NT2/D1 (cell line): ENCODE measurements around the gene CAPN15.

Experiments used
- DNase-seq: peaks from one replicate; pipeline ENCODE4 v3.0.0-alpha.2; 2011; ENCODE audit warnings: low read depth, low spot score
- H3K27me3 ChIP-seq: 2 replicates; pipeline ENCODE4 v1.6.0; 2011; ENCODE audit warnings: mild to moderate bottlenecking; ENCODE audit not compliant: insufficient read length, insufficient read depth
- H3K36me3 ChIP-seq: 2 replicates; pipeline ENCODE4 v1.6.1; 2011; ENCODE audit warnings: mild to moderate bottlenecking, low read length, mixed read lengths; ENCODE audit not compliant: insufficient read depth, insufficient read length
- H3K4me1 ChIP-seq: 2 replicates; pipeline ENCODE4 v1.5.1; 2011; ENCODE audit not compliant: insufficient read depth, insufficient read length
- H3K4me3 ChIP-seq: 2 replicates; pipeline ENCODE4 v1.5.1; 2011; ENCODE audit warnings: low read depth; ENCODE audit not compliant: insufficient read length
- H3K9ac ChIP-seq: 2 replicates; pipeline ENCODE4 v1.6.0; 2011; ENCODE audit warnings: low read depth; ENCODE audit not compliant: insufficient read length
- H3K9me3 ChIP-seq: 2 replicates; pipeline ENCODE4 v1.5.1; 2011; ENCODE audit warnings: mild to moderate bottlenecking, low read length; ENCODE audit not compliant: insufficient read depth
- SUZ12 ChIP-seq: IDR thresholded peaks from 2 replicates; pipeline ENCODE4 v1.6.1; 2011; ENCODE audit not compliant: insufficient read length, insufficient read depth; ENCODE audit errors: extremely low read depth
- YY1 ChIP-seq: IDR thresholded peaks from 2 replicates; pipeline ENCODE4 v1.6.1; 2011; ENCODE audit not compliant: insufficient read length, insufficient read depth
- ZNF274 ChIP-seq: IDR thresholded peaks from 2 replicates; pipeline ENCODE4 v1.6.1; 2011; ENCODE audit warnings: mild to moderate bottlenecking, low read depth, low read length

CAPN15 gene

DNA sequence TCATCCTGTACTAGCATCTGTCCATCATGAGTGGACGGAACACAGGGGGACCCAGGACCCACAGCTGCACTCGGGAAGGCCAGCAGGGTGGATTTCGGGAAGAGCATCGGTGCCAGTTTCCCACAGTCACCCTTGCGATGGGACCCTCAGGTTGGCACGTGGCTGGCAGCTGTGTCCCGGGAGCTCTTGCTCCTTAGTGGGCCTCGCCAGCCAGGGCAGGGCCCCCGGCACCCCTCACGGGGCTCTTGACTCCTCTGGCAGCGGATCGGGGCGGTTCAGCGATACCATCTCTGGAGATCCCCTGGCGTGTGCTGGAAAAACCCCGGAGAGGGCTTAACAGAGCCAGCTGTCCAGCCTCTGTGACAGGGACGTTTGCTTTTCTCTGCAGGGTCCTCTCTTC, 9.2 kb downstream of the CAPN15 start:
- Histone ChIP-seq H3K4me1 (peaks cover 23% of the 10 kb centered on the region), H3K4me3 (no peak overlapping the region), H3K9me3 (no peaks in the 10 kb centered on the region), H3K27me3 (no peaks in the 10 kb centered on the region), H3K9ac (no peak overlapping the region), H3K36me3 (peaks cover 65% of the 10 kb centered on the region)
- DNase-seq = no peak
- TF ChIP-seq YY1 (no peak), SUZ12 (no peak), ZNF274 (no peak)

DNA sequence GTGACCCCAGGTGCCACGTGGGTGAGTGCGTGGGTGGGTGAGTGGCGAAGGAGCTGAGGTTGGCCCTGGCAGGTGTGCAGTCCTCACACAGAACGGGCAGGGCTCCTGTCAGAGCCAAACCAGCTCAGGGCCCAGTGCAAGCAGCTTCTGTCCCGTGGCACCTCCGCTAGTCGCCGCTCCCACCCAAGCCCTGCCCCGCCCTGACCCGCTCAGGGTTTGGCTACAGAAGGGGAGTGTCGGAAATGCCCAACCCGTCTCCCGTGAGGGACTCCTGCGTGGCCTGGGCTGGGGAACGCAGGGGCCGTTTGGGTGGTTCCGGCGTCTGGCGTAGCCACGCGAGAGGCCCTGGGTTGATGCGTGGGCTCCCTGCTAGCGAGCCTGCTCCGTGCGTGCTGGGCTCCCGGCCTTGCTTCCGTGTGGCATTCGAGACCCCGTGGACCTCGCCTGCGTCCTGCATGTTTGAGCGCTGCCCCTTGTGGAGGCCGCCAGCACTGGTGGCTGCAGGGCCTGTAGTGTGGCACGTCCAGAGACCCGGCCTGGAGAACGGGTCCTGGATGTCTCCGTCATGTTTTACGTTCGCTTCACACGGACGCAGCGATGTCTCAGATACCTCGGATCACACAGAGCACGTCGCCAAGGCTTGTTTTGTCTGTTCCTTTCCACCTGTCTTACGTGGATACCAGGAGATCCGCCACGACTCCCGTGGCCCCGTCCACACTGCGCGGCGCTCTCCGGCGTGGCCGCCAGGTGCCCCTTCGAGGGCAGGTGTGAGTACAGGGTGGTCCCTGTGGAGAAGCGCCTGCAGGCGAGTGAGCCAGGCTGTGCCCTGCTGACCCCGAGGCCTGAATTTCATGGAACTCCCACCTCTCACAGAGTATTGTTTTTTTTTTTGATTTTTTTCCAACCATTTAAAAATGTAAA, 10.2 kb downstream of the CAPN15 start:
- H3K36me3 ChIP-seq = peaks cover 70% of the 10 kb centered on the region
- DNase-seq = no peak
- TF ChIP-seq YY1 (no peak), ZNF274 (no peak), SUZ12 (no peak)

DNA sequence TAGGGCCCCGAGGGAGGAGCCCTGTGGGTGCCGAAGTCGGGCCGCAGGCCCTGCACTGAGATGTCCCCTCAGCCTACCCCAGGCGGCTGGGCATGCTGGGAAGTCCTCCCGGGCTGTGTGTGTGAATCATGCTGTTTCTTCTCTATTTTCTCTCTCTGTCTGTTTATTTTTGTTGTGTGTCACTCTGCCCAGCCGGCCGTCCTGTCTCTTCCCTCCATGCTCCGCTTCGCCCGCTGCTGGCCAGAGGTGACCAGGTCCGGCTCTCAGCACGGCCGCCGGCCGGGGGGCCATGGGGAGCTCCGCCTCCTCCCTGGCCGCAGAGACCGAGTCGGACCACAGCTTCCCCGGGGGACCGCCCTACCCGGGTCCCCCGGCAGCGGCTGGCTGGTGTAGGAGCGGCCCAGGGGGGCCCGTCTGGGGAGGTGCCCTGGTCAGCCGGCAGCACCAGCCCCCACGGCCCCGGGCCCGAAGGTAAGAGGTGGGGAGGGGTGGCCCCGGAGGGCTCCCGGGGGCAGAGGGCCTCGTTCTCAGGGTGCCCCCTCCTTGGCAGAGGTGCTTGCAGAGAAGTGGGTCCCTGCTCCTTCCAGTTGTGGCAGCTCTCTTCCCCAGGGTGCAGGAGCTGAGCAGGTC, 12.5 kb downstream of the CAPN15 start:
- Histone ChIP-seq H3K9me3 (no peaks in the 10 kb centered on the region), H3K4me3 (no peak overlapping the region), H3K36me3 (peaks cover 71% of the 10 kb centered on the region), H3K27me3 (no peaks in the 10 kb centered on the region), H3K9ac (no peak overlapping the region), H3K4me1 (peaks cover 14% of the 10 kb centered on the region)
- DNase-seq = no peak
- TF ChIP-seq ZNF274 (no peak), SUZ12 (no peak), YY1 (no peak)

More for the DNA sequence above, 10.2 kb downstream of the CAPN15 start:
- Histone ChIP-seq H3K9me3 (no peaks in the 10 kb centered on the region), H3K4me1 (peaks cover 23% of the 10 kb centered on the region), H3K4me3 (no peak overlapping the region), H3K9ac (no peak overlapping the region), H3K27me3 (no peaks in the 10 kb centered on the region)

DNA sequence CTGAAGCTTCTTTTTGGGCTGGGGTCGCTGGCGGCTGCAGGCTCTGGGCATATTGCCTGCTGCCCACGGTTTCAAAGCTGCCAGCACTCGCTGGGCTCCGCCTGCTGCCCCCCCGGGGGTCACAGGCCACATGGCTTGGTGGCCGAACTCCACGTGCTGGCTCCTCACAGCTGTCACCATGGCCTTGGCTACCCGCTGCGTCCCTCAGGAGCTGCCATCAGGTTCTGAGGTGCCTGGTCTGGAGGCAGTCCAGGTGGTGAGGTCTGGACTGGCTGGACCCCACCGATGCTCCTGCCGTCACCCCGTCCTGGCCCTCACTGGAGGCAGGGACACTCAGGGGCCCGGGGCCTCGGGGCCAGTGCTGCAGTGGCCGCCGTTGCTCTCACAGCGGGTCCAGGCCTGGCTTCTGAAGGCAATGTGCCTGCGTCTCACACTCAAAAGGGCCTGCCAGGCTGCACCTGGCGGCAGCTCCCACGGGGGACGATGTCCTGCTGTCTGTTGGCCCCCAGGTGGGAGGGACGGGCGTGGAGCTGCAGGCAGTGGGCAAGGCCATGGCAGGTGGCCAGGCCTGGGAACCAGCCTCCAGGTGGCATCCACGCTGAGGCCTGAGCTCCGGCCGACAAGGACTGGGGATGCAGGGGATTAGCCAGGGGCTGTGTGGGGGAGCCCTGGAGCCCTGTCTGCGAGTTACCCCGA, 13.3 kb downstream of the CAPN15 start:
- Histone ChIP-seq H3K9me3 (no peaks in the 10 kb centered on the region), H3K4me3 (no peak overlapping the region), H3K4me1 (peaks cover 8% of the 10 kb centered on the region), H3K9ac (no peak overlapping the region), H3K27me3 (no peaks in the 10 kb centered on the region), H3K36me3 (peaks cover 66% of the 10 kb centered on the region)
- TF ChIP-seq YY1 (no peak), SUZ12 (no peak), ZNF274 (no peak)
- DNase-seq = no peak

DNA sequence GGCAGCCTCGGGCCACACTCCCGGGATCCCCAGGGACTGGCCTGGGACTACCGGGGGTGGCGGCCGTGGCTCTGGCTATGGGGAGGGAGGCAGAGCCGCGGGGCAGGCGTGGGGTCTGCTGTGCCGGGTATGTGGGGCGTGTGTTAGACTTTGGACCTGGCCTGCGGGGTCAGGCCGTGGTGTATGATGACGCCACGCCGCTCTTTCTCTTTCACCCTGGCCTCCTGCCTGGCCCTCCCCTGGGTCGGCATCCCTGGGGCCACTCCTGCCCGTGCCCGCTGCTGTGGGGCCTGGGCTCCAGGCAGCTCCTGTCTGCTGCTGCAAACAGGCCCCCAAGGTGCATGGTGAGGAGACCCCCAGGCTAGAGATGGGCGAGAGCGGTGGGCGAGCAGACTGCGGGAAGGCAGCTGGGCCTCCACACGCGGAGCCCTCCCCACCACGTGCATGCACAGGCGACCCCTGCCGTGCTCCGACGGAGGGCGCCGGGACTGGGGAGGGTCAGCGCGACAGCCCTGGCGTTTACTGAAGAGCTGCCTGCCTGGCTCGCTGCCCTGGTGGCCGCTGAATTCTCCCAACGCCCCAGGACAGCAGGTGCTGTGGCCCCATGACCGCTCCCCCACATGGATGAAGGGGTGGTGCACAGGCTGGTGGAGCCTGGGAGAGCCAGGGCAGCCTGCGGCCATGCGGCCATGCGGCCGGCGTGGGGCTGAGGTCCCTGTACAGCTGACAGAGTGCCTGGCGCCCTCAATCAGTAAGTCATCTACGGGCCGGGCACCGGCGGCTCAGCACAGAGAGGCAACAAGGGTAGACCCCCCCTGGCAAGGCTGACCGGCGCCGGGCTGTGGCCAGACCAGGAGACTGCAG, 16.0 kb downstream of the CAPN15 start:
- H3K36me3 ChIP-seq = peaks cover 57% of the 10 kb centered on the region
- peaks cover 17% of the 10 kb centered on the region for H3K4me1 ChIP-seq
- H3K9ac ChIP-seq = no peak overlapping the region
- H3K9me3 ChIP-seq = no peaks in the 10 kb centered on the region
- no peak overlapping the region for H3K4me3 ChIP-seq
- H3K27me3 ChIP-seq = no peaks in the 10 kb centered on the region
- no peak for TF ChIP-seq SUZ12
- no peak for TF ChIP-seq ZNF274
- no peak for TF ChIP-seq YY1
- no peak for DNase-seq

DNA sequence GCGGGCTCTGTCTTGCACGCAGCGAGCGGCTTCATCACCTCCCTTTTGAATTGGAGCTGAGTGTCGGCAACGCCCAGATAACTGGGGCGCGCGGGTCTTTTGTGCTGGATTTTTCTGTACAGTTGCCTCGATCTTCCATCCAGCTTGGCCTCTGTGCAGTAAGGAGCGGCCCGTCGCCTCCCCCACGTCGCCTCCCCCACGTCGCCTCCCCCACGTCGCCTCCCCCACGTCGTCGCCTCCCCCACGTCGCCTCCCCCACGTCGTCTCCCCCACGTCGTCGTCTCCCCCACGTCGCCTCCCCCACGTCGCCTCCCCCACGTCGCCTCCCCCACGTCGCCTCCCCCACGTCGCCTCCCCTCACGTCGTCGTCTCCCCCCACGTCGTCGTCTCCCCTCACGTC, 17.0 kb downstream of the CAPN15 start:
- H3K36me3 ChIP-seq = peaks cover 58% of the 10 kb centered on the region
- H3K27me3 ChIP-seq = no peaks in the 10 kb centered on the region
- no peak overlapping the region for H3K9ac ChIP-seq
- no peak for TF ChIP-seq ZNF274
- no peak for TF ChIP-seq YY1
- no peak for TF ChIP-seq SUZ12
- H3K4me3 ChIP-seq = no peak overlapping the region
- DNase-seq = no peak
- no peaks in the 10 kb centered on the region for H3K9me3 ChIP-seq
- peaks cover 17% of the 10 kb centered on the region for H3K4me1 ChIP-seq
